Stimulated activated naive CD8-positive, alpha-beta T cell treated with anti-CD3 and anti-CD28 coated beads, Interleukin-15, amount 100 ng/mL, for 72 hours (primary cell): Measurements from ENCODE around the gene RCVRN.
"Not testable (repeated sequence)": the region's sequence is repeated elsewhere in the genome, so short reads cannot be mapped to it uniquely, and the experiment has no call there.

ENCODE experiments used
- ATAC-seq: fragments of 150-1000 bp; cut with Tn5 transposase; 2 replicates; pipeline ENCODE4 v1.10.0; 2021; ENCODE audit warnings: mild to moderate bottlenecking, moderate library complexity
- DNase-seq, 2 donors: peaks; one replicate each; pipeline ENCODE4 v3.0.0; 2021 to 2022
- H3K27ac Mint-ChIP-seq, 2 donors: one replicate each; pipeline ENCODE4 v1.8.0; 2022; ENCODE audit warnings: mild to moderate bottlenecking in 2 of 2, mixed read lengths in 2 of 2, moderate library complexity in 2 of 2
- H3K27me3 Mint-ChIP-seq: one replicate; pipeline ENCODE4 v1.8.0; 2022; ENCODE audit warnings: mixed read lengths
- H3K4me1 Mint-ChIP-seq: one replicate; pipeline ENCODE4 v1.8.0; 2022; ENCODE audit warnings: mild to moderate bottlenecking, mixed read lengths
- H3K4me3 Mint-ChIP-seq, 2 donors: one replicate each; pipeline ENCODE4 v1.8.0; 2022; ENCODE audit warnings: mild to moderate bottlenecking in 2 of 2, mixed read lengths in 2 of 2, moderate library complexity in 1 of 2
- H3K9me3 Mint-ChIP-seq, 2 donors: one replicate each; pipeline ENCODE4 v1.8.0; 2022; ENCODE audit warnings: mixed read lengths in 2 of 2

The RCVRN gene

DNA sequence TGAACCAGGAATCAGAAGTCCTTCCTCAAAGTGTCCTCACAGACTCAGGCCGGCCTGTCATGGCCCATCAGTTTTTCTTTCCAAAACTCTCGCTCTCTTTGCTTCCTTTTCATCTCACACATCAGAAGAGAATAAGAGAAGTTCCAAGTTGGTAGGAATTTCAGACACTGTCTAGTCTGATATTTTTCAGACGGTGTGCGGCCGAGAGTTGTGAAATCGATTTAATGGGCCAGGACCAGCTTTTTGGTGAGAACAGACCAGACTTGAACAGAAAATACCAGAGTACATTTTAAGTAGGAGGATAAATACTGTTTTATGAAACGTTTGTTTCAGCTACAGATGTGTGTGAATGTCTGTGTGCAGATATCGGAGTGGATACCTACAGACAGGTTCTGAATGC lies 24.8 kb upstream of the RCVRN start:
- no peaks in the 10 kb centered on the region for H3K27me3 Mint-ChIP-seq
- DNase-seq (no peak), ATAC-seq (no peak)
- H3K4me1 Mint-ChIP-seq = no peaks in the 10 kb centered on the region
- no peak overlapping the region for H3K27ac Mint-ChIP-seq
- no peaks in the 10 kb centered on the region for H3K9me3 Mint-ChIP-seq
- H3K4me3 Mint-ChIP-seq = no peak overlapping the region

DNA sequence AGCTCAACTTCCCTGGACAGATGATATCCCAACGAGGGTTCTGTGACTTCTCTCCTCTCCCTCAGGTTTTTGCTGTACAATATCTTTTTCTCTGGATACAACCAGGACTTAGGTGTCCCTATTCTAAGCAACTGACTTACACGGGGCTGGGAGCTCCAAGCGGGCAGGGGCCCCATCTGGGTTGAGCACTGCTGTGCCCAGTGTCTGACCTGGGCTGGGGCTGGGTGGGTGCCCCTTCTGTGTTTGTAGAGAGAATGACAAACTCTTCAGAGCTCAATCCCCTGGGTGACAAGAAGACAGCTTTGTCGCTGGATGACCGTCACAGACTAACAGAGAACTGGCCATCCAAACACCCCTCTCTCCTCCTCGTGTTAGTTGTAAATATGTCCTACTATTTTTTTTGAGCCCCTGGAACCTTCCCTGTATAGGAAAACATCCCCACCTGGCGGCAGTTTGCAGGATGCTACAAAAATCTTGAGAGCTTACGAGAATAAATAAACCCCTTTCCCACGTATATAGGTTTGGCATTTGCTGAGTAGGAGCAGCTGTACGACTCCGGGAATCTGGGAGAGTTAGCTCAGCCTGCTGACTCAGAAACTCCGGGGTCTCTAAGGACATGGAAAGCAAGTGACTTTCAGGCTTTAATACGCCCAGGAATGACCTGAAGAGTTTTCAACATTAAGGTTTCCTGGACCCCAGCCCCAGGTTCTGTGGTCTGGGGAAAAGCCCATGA lies 23.7 kb upstream of the RCVRN start:
- H3K27me3 Mint-ChIP-seq = no peaks in the 10 kb centered on the region
- peak overlapping the region in 1 of 2 donors; percentile 42 for H3K27ac Mint-ChIP-seq
- H3K4me3 Mint-ChIP-seq = no peak overlapping the region
- no peak for ATAC-seq
- H3K4me1 Mint-ChIP-seq = no peaks in the 10 kb centered on the region
- H3K9me3 Mint-ChIP-seq = no peaks in the 10 kb centered on the region
- DNase-seq = no peak

DNA sequence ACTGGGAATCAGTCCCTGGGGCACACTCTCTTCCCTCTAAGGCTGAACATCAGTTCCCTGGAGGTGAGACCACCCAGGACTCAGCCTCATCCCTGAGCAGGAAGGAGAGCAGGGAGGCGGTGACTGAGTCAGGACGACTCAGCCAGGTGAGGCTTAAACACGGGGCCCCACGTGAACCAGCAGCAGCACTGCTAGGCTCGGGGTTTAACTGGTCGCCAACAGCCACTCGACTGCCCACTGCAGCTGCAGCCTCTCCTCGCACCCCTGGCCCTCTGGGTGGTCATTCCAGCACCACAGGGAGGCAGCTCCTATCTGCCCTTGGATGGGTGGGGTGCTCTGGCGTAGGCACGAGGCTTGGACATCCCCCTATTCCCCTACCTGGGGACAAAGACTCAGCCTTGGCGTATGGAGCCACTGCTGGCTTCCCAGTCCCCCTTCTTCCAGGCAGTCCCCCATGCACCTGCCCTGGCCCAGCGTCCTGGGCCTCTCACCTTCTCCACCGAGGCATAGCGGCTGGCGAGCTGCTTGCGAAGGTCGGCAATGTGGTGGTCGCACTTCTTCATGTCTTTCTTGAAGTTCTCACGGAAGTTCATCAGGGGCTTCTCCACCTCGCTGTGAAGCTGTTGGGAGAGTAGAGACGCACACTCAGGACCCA lies 21.2 kb upstream of the RCVRN start:
- no peaks in the 10 kb centered on the region for H3K9me3 Mint-ChIP-seq
- DNase-seq (no peak), ATAC-seq (no peak)
- H3K4me1 Mint-ChIP-seq = no peaks in the 10 kb centered on the region
- no peaks in the 10 kb centered on the region for H3K27me3 Mint-ChIP-seq
- H3K4me3 Mint-ChIP-seq = no peak overlapping the region
- peak overlapping the region in 1 of 2 donors; percentile 24 for H3K27ac Mint-ChIP-seq

- Mint-ChIP-seq H3K4me1 (no peaks in the 10 kb centered on the region), H3K27me3 (no peaks in the 10 kb centered on the region), H3K4me3 (no peak overlapping the region), H3K27ac (no peak overlapping the region), H3K9me3 (no peaks in the 10 kb centered on the region)
- ATAC-seq (peak; percentile 13), DNase-seq (no peak)
Measured at GRCh38 chr17:9925457-9925856, 20.4 kb upstream of the RCVRN start.

GRCh38 chr17:9924735-9925191 lies 19.7 kb upstream of the RCVRN start:
- DNase-seq = peak in 1 of 2 donors; percentile 30
- Mint-ChIP-seq H3K27me3 (no peaks in the 10 kb centered on the region), H3K4me1 (no peaks in the 10 kb centered on the region), H3K4me3 (no peak overlapping the region), H3K27ac (no peak overlapping the region), H3K9me3 (no peaks in the 10 kb centered on the region)
- peak; percentile 73 for ATAC-seq

- DNase-seq (no peak), ATAC-seq (no peak)
- Mint-ChIP-seq H3K9me3 (no peaks in the 10 kb centered on the region), H3K27ac (no peak overlapping the region), H3K27me3 (no peaks in the 10 kb centered on the region), H3K4me3 (no peak overlapping the region), H3K4me1 (no peaks in the 10 kb centered on the region)
Measured at GRCh38 chr17:9922012-9922848, 17.2 kb upstream of the RCVRN start.

DNA sequence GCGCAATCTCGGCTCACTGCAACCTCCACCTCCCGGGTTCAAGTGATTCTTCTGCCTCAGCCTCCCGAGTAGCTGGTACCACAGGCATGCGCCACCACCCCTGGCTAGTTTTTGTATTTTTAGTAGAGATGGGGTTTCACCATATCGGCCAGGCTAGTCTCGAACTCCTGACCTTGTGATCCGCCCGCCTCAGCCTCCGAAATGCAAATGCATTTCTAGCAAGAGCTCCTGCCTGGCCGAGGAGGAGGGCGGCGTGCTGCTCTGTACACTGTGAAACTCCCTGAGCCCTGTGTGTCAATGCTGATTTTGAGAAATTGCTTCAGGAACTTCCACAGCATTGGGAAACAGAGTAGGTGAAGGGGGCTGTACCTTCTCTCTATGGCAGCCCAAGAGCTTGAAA lies 16.1 kb upstream of the RCVRN start:
- H3K9me3 Mint-ChIP-seq, DNase-seq, H3K4me3 Mint-ChIP-seq, ATAC-seq, H3K27me3 Mint-ChIP-seq, H3K27ac Mint-ChIP-seq, H3K4me1 Mint-ChIP-seq: not testable (repeated sequence)

GRCh38 chr17:9918804-9919352 lies 13.8 kb upstream of the RCVRN start:
- ATAC-seq = no peak
- H3K4me3 Mint-ChIP-seq = no peak overlapping the region
- H3K27me3 Mint-ChIP-seq = no peaks in the 10 kb centered on the region
- no peak overlapping the region for H3K27ac Mint-ChIP-seq
- no peaks in the 10 kb centered on the region for H3K4me1 Mint-ChIP-seq
- H3K9me3 Mint-ChIP-seq = no peaks in the 10 kb centered on the region
- no peak for DNase-seq

GRCh38 chr17:9918352-9918751 lies 13.3 kb upstream of the RCVRN start:
- no peaks in the 10 kb centered on the region for H3K27me3 Mint-ChIP-seq
- H3K4me3 Mint-ChIP-seq = no peak overlapping the region
- H3K9me3 Mint-ChIP-seq = no peaks in the 10 kb centered on the region
- H3K4me1 Mint-ChIP-seq = no peaks in the 10 kb centered on the region
- ATAC-seq (no peak), DNase-seq (no peak)
- no peak overlapping the region for H3K27ac Mint-ChIP-seq

GRCh38 chr17:9917801-9918200 lies 12.7 kb upstream of the RCVRN start:
- no peak overlapping the region for H3K27ac Mint-ChIP-seq
- no peaks in the 10 kb centered on the region for H3K4me1 Mint-ChIP-seq
- H3K9me3 Mint-ChIP-seq = no peaks in the 10 kb centered on the region
- ATAC-seq (no peak), DNase-seq (no peak)
- H3K4me3 Mint-ChIP-seq = no peak overlapping the region
- no peaks in the 10 kb centered on the region for H3K27me3 Mint-ChIP-seq

DNA sequence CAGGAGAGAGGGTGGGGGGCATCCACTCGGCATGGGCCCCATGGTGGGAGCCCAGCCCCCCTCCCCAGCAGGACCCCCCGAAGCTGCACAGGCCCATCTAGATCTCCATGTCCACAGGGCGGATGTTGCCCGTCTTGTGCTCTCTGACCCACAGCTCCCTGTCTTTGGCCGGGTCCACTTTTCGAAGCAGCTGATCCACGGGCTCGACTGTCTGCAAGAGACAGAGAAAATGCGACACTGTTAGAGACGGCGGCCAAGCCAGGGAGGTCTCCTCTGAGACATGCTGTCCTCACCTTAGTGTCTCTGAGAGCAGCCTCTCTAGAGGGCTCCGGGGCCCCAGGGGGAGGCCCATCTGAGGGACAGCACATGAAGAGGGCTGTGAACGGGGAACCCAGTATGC lies 12.1 kb upstream of the RCVRN start:
- H3K27me3 Mint-ChIP-seq = no peaks in the 10 kb centered on the region
- H3K4me1 Mint-ChIP-seq = no peaks in the 10 kb centered on the region
- H3K27ac Mint-ChIP-seq = no peak overlapping the region
- H3K9me3 Mint-ChIP-seq = no peaks in the 10 kb centered on the region
- no peak for ATAC-seq
- DNase-seq = no peak
- H3K4me3 Mint-ChIP-seq = no peak overlapping the region

DNA sequence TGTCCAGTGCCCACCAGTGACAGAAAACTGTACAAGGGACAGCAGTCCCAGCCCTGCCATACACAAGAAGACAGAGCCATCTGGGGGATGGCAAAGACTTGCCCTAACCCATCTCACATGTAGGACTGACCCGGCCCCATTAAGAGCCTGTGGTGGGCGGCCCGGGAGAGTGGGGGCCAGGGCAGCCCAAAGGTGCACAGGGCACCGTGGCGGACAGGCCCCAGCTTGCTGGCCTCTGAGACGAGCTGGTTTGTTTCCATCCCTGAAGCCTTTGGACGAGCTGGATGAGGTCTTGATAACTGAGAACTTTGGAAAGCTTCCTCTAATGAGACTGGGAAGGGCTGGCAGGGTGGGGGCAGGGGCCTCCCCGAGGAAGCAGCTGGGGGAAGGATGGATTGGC lies 11.0 kb upstream of the RCVRN start:
- Mint-ChIP-seq H3K4me3 (no peak overlapping the region), H3K9me3 (no peaks in the 10 kb centered on the region), H3K27me3 (no peaks in the 10 kb centered on the region), H3K27ac (no peak overlapping the region), H3K4me1 (no peaks in the 10 kb centered on the region)
- ATAC-seq (no peak), DNase-seq (no peak)

DNA sequence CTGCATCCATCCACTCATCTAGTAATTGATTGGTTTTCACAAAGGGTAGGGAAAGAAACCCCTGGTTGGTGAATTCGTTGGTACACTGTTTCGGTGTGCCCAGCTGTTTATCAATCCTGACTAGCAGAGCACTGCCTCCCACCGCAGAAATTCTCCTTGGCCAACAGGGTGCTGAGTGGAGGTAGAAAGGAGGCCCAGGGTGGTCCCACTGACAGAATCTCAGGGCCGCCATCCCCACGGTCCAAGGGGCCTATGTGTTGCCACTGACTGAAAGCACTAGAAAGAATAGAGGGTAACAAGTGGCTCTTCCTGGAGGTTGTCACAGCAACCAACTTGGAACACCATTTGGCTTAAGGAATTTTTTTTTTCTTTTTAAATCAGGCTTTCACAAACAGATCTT lies 8.4 kb upstream of the RCVRN start:
- Mint-ChIP-seq H3K27me3 (peaks cover 7% of the 10 kb centered on the region), H3K27ac (no peak overlapping the region), H3K4me3 (no peak overlapping the region), H3K9me3 (no peaks in the 10 kb centered on the region), H3K4me1 (no peaks in the 10 kb centered on the region)
- ATAC-seq (no peak), DNase-seq (no peak)

DNA sequence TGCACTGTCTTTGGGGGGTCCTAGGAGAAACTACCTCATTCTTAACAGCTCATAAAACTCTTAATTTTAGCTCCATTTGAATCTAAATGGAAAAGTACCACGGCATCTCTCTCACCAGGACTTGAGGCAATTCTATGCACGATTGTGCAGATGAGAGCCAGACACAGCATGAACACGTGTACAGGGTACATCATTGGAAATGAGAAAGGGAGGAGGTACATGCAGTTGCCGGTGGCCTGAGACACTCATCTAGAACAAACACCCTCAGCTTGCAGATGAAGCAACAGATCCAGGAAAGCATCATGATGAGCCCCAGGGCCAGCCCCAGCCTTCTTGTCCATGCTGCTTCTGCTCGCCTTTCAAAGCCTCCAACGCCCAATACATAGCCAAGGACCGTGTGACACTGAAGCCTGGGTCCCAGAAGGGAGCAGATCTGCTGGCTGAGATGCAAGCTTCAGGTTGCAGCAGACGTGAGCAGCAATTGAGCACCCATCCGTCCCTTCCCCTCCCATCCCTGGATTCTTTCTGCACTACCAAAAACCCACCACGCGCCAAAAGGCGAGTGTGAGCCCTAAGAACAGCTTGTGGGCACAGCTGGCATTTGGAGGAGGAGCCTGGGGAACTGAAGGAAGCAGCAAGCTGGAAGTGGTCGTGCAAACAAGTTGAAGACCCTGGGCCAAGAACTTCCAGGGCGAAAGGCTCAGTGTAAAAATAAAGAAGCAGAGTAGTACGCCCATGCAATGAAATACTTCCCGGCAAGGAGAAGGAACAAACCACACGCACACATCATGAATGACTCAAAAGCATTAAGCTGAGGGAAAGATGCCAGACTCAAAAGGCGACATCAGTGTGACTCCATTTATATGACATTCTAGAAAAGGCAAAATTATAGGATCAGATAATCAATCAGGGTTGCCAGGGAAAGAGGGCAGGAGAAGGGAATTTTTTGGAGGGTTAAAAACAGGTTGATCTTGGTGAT lies 7.3 kb upstream of the RCVRN start:
- H3K4me3 Mint-ChIP-seq = no peak overlapping the region
- H3K9me3 Mint-ChIP-seq = no peaks in the 10 kb centered on the region
- ATAC-seq (no peak), DNase-seq (no peak)
- no peaks in the 10 kb centered on the region for H3K4me1 Mint-ChIP-seq
- peaks cover 7% of the 10 kb centered on the region for H3K27me3 Mint-ChIP-seq
- H3K27ac Mint-ChIP-seq = no peak overlapping the region

GRCh38 chr17:9911089-9911488 lies 6.0 kb upstream of the RCVRN start:
- peak overlapping the region in 1 of 2 donors; percentile 85 for H3K27ac Mint-ChIP-seq
- no peak for DNase-seq

More at GRCh38 chr17:9911089-9911488, 6.0 kb upstream of the RCVRN start:
- ATAC-seq = no peak
- H3K4me1 Mint-ChIP-seq = no peaks in the 10 kb centered on the region
- H3K4me3 Mint-ChIP-seq = no peak overlapping the region
- peaks cover 7% of the 10 kb centered on the region for H3K27me3 Mint-ChIP-seq
- H3K9me3 Mint-ChIP-seq = no peaks in the 10 kb centered on the region
